ENCODE measurements around the gene NID1. TPM values are rescaled to one million over a fixed set of nuclear protein-coding genes. Genes with fewer than 3 reads are reported as not detected.

Gene NID1
- total and polyA plus RNA-seq, 9 of the 15 experiments (the other 6 are each of a cell fraction or from before 2014, with no cell fraction given) = 0.22 TPM; not detected in 8

- intact Hi-C loops (cut with micrococcal nuclease) = no loop called here
- POLR2A ChIA-PET = no interaction called here
- FAIRE-seq = no peak
Measured at GRCh38 chr1:236033336-236033735, 31.6 kb downstream of the NID1 start.

More at GRCh38 chr1:236033336-236033735, 31.6 kb downstream of the NID1 start:
- no peak overlapping the region for H3K4me2 ChIP-seq (ENCODE audit: insufficient read depth, low read length)
- no peaks in the 10 kb centered on the region for H4K20me1 ChIP-seq (replicated peaks; ENCODE audit: control insufficient read depth, insufficient read depth, low read length)
- no peaks in the 10 kb centered on the region for H3K36me3 ChIP-seq (ENCODE audit: control insufficient read depth, insufficient read depth, low read length)
- CTCF ChIA-PET (ENCODE audit: low intra/inter-chr PET ratio) = no interaction called here
- H3K27ac ChIP-seq (ENCODE audit: extremely low read depth, low read depth, low read length) = no peak overlapping the region
- no peaks in the 10 kb centered on the region for H3K79me2 ChIP-seq (ENCODE audit: control insufficient read depth, insufficient read depth, low read length)
- H3K9me3 ChIP-seq (replicated peaks; ENCODE audit: control insufficient read depth, insufficient read depth, low read depth, low read length) = no peaks in the 10 kb centered on the region
- H3K9me1 ChIP-seq (ENCODE audit: control insufficient read depth, insufficient read depth, low read length) = no peaks in the 10 kb centered on the region
- H3K27me3 ChIP-seq (ENCODE audit: control insufficient read depth in 2 of 2, insufficient read depth in 2 of 2, low read length in 2 of 2) = peaks cover 34 to 50% of the 10 kb centered on the region in 2 experiments
- in situ Hi-C loops (cut with MboI) = no loop called here
- no peaks in the 10 kb centered on the region for H3K4me1 ChIP-seq (replicated peaks in 1 of 2; ENCODE audit: control insufficient read depth in 2 of 2, insufficient read depth in 2 of 2, low read length in 2 of 2)
- no peak overlapping the region for H3K9ac ChIP-seq (ENCODE audit: insufficient read depth in 1 of 2, low read depth in 2 of 2, low read length in 2 of 2)
- 0% methylated on average over 4 of the region's 4 CpGs for WGBS (ENCODE audit: insufficient coverage, low coverage, missing lambda C conversion rate)
- DNase-seq (ENCODE audit: extremely low read depth in 1 of 4, low spot score in 3 of 4) (no peak), ATAC-seq (no peak; the same call in 2 of the 3 replicates)
- BruUV-seq (replicated peaks) = no TSS peak
- H2AFZ ChIP-seq (ENCODE audit: low read depth, low read length) = no peak overlapping the region
- no peak overlapping the region for H3K4me3 ChIP-seq
- no peak for TF ChIP-seq ZNF12 (CRISPR knock-in tag; IDR thresholded peaks at IDR 0.05)
- no peak for TF ChIP-seq ZNF140 (CRISPR knock-in tag; IDR thresholded peaks at IDR 0.05)
- TF ChIP-seq ZKSCAN8 (CRISPR knock-in tag; IDR thresholded peaks at IDR 0.05) = no peak
- no peak for TF ChIP-seq AFF4 (CRISPR knock-in tag; IDR thresholded peaks at IDR 0.05)
- TF ChIP-seq LCOR (CRISPR knock-in tag; IDR thresholded peaks at IDR 0.05) = no peak
- TF ChIP-seq ID3 (CRISPR knock-in tag; IDR thresholded peaks at IDR 0.05) = no peak
- no peak for TF ChIP-seq ID3 (tag; IDR thresholded peaks at IDR 0.05)
- TF ChIP-seq DNMT1 (IDR thresholded peaks at IDR 0.05) = no peak
- no peak for TF ChIP-seq ZNF143 (CRISPR knock-in tag; IDR thresholded peaks at IDR 0.05)
- TF ChIP-seq FOS (IDR thresholded peaks at IDR 0.05; ENCODE audit: extremely low read depth, insufficient read length) = no peak

All from K562 (cell line).